Spleen (tissue), 11 donors: Measurements from ENCODE around the gene LARP1. TPM values are rescaled to one million over a fixed set of nuclear protein-coding genes. Genes with fewer than 3 reads are reported as not detected.
"Not testable (repeated sequence)": the region's sequence is repeated elsewhere in the genome, so short reads cannot be mapped to it uniquely, and the experiment has no call there.

ENCODE experiments used
- DNase-seq: peaks from one replicate; pipeline ENCODE4 v3.0.0-alpha.2; 2020
- H3K27ac ChIP-seq, 8 donors: fragments of 200-600 bp; sonication (generic) in 7 of 8; 1 replicate in 4 of 8; 2 replicates in 4 of 8; pipeline versions ENCODE4 v1.5.0 to v1.8.0; 2016 to 2021; ENCODE audit warnings: inconsistent platforms in 4 of 8, mild to moderate bottlenecking in 4 of 8, moderate library complexity in 1 of 8
- H3K27me3 ChIP-seq, 7 donors: fragments of 200-600 bp; sonication (generic) in 6 of 7; replicated peaks in 1 of 7; 1 replicate in 4 of 7; 2 replicates in 3 of 7; pipeline versions ENCODE4 v1.5.0 to v1.8.0; 2016 to 2021; ENCODE audit warnings: inconsistent platforms in 3 of 7, mild to moderate bottlenecking in 1 of 7
- H3K36me3 ChIP-seq, 6 donors: fragments of 200-600 bp; sonication (generic) in 5 of 6; 1 replicate in 4 of 6; 2 replicates in 2 of 6; pipeline versions ENCODE4 v1.5.0 to v1.8.0; 2016 to 2021; ENCODE audit warnings: inconsistent platforms in 2 of 6
- H3K4me1 ChIP-seq, 6 donors: fragments of 200-600 bp; sonication (generic) in 5 of 6; 1 replicate in 3 of 6; 2 replicates in 3 of 6; pipeline versions ENCODE4 v1.5.0 to v1.8.0; 2016 to 2021; ENCODE audit warnings: inconsistent platforms in 3 of 6
- H3K4me3 ChIP-seq, 8 donors: fragments of 200-600 bp; sonication (generic) in 7 of 8; 1 replicate in 4 of 8; 2 replicates in 4 of 8; pipeline versions ENCODE4 v1.5.0 to v1.8.0; 2016 to 2021; ENCODE audit warnings: inconsistent platforms in 4 of 8, mild to moderate bottlenecking in 4 of 8, moderate library complexity in 2 of 8
- H3K9me3 ChIP-seq, 8 donors: fragments of 200-600 bp; sonication (generic) in 7 of 8; 1 replicate in 4 of 8; 2 replicates in 4 of 8; pipeline versions ENCODE4 v1.5.0 to v1.8.0; 2016 to 2021; ENCODE audit warnings: inconsistent platforms in 4 of 8
- CTCF ChIP-seq, 11 experiments: fragments of 200-600 bp in 7 of 11; fragments of 450-650 bp in 4 of 11; sonication (generic) in 4 of 11; IDR thresholded peaks in 8 of 11; conservative IDR thresholded peaks in 3 of 11; 1 replicate in 7 of 11; 2 replicates in 4 of 11; pipeline versions ENCODE4 v1.4.0 to v1.8.0; 2016 to 2021; ENCODE audit warnings: antibody characterized with exemption in 11 of 11, inconsistent platforms in 4 of 11, mild to moderate bottlenecking in 1 of 11
- POLR2A ChIP-seq, 3 donors: fragments of 450-650 bp; IDR thresholded peaks; one replicate each; pipeline ENCODE4 v1.5.1; 2017; ENCODE audit warnings: antibody characterized with exemption in 3 of 3, mild to moderate bottlenecking in 1 of 3
- POLR2AphosphoS5 ChIP-seq, 3 donors: sonication (generic); formaldehyde crosslinking; IDR thresholded peaks; one replicate each; pipeline ENCODE4 v1.5.1; 2017; ENCODE audit warnings: antibody characterized with exemption in 3 of 3
- WGBS, 5 donors: extraction: QIAGEN DNeasy Blood & Tissue Kit in 3 of 5; methylation state at CpG; one replicate each; pipeline versions ENCODE4 v1.1.5 to v1.1.7; 2013 to 2018; 5-methylcytosine and 5-hydroxymethylcytosine counted together
- intact Hi-C: fragments of 100-400 bp; cut with DNase I; formaldehyde crosslinking; loops from one replicate; pipeline ENCODE4 v1.15.0; 2023; ENCODE audit warnings: low total_unique reads
- polyA plus RNA-seq, 3 donors: library from polyadenylated mRNA; stranded (reverse); fragments of 200-250 nt; gene quantifications; one replicate each; pipeline ENCODE4 v1.2.1, GENCODE V29; 2013
- total RNA-seq, 7 donors: library from RNA; depleted of rRNA in 3 of 7; stranded (reverse); fragments of >200 nt in 3 of 7; fragmentation: NEBNext Ultra II Directional in 4 of 7; extraction: Animal tissue kit (Norgen Biotek cat#: 25700) in 4 of 7; gene quantifications; one replicate each; pipeline versions ENCODE4 v1.1.0 to v1.2.1, GENCODE V29; 2016 to 2021
- donor health status: healthy with polysubstance abuse.
- donor health status: DM: no; HTN: no; CAD: no; lungs with moderate emphysema.
- donor health status: DM: no; HTN: no; CAD: no.
- donor health status: Bipolar disorder and iron deficiency.
- donor health status: healthy.
- donor health status: DM: no; HTN: no; CAD: no.
- donor health status: DM: yes; HTN: yes; CAD: no.

Gene LARP1
- total and polyA plus RNA-seq, 10 donors = 13.8 to 168 (median 120) TPM

DNA sequence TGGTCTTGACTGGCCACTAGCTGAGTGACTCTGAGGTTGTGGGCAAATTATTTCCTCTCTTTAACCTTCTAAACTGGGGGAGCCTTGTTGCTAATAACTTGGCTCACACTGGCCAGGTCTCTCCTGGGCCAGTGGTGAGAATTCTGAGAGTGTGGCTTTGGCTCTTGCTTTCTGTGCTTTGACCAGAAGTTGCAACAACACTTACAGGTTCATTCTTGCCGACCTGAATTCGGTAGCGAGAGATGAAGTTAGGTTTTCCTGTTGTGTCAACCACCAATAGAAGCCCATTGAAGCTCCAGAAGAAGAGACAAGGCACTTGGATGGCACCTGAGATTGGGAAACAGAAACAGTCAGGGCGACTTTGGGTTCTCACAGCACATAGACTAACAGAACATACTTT is 75.4 kb downstream of the LARP1 start:
- Histone ChIP-seq H3K9me3 (no peaks in the 10 kb centered on the region), H3K36me3 (peaks cover 0 to 68% (median 10%) of the 10 kb centered on the region in 6 donors), H3K4me1 (peaks cover 0 to 12% (median 0%) of the 10 kb centered on the region in 6 donors), H3K27ac (peak overlapping the region in 1 of 8 donors; percentile 53), H3K27me3 (no peaks in the 10 kb centered on the region), H3K4me3 (no peak overlapping the region)
- DNase-seq = no peak
- WGBS, 5 donors = 76 to 94% (median 89%) methylated on average over 4 of the region's 4 CpGs
- TF ChIP-seq CTCF (IDR thresholded peaks at IDR 0.05 in 8 of 11, conservative IDR thresholded peaks at IDR 0.05 in 3 of 11) = no peak
- no peak for TF ChIP-seq POLR2AphosphoS5 (IDR thresholded peaks at IDR 0.05)
- no peak for TF ChIP-seq POLR2A (IDR thresholded peaks at IDR 0.05)
- intact Hi-C loops = no loop called here

- Histone ChIP-seq H3K9me3 (no peaks in the 10 kb centered on the region), H3K36me3 (peaks cover 0 to 68% (median 10%) of the 10 kb centered on the region in 6 donors), H3K4me1 (peaks cover 0 to 12% (median 0%) of the 10 kb centered on the region in 6 donors), H3K27me3 (no peaks in the 10 kb centered on the region), H3K27ac (no peak overlapping the region), H3K4me3 (no peak overlapping the region)
- no peak for TF ChIP-seq CTCF (IDR thresholded peaks at IDR 0.05 in 8 of 11, conservative IDR thresholded peaks at IDR 0.05 in 3 of 11)
- no peak for TF ChIP-seq POLR2AphosphoS5 (IDR thresholded peaks at IDR 0.05)
- TF ChIP-seq POLR2A (IDR thresholded peaks at IDR 0.05) = no peak
- intact Hi-C loops = no loop called here
- no peak for DNase-seq
- WGBS, 5 donors = 92 to 98% (median 95%) methylated on average over 7 of the region's 7 CpGs
Observed at GRCh38 chr5:154831451-154831850, 76.3 kb downstream of the LARP1 start.

GRCh38 chr5:154832804-154833203 is 77.6 kb downstream of the LARP1 start:
- H3K36me3 ChIP-seq = peaks cover 0 to 59% (median 10%) of the 10 kb centered on the region in 6 donors
- peaks cover 0 to 12% (median 0%) of the 10 kb centered on the region in 6 donors for H3K4me1 ChIP-seq
- H3K4me3 ChIP-seq, intact Hi-C loops, H3K27ac ChIP-seq, DNase-seq, H3K27me3 ChIP-seq, H3K9me3 ChIP-seq: not testable (repeated sequence)
- WGBS, 5 donors = 94 to 100% (median 96%) methylated on average over 3 of the region's 3 CpGs

DNA sequence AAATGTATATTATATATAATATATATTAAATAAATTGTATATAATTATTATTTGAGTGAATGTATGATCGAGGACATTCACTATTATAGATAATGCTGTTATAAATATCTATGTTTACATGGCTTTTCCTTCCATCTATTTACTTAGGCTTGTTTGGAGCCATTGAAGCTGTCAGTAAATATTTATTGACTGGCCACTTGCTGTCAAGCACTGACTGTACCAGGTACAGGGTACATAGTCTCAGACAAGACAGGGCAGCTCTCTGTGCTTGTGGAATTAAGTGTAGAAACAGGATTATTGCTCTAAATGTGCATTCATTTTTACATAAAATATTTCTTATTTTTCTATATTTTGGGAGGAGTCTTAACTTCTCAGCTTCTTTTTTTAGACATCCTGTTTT is 78.9 kb downstream of the LARP1 start:
- WGBS, 5 donors = 86 to 98% (median 90%) methylated on average over 1 of the region's 1 CpG
- intact Hi-C loops = no loop called here
- Histone ChIP-seq H3K36me3 (peaks cover 0 to 47% (median 10%) of the 10 kb centered on the region in 6 donors), H3K4me3 (no peak overlapping the region), H3K27me3 (no peaks in the 10 kb centered on the region), H3K27ac (no peak overlapping the region), H3K9me3 (no peaks in the 10 kb centered on the region), H3K4me1 (peaks cover 0 to 11% (median 0%) of the 10 kb centered on the region in 6 donors)
- DNase-seq = no peak
- TF ChIP-seq POLR2A (IDR thresholded peaks at IDR 0.05) = no peak
- TF ChIP-seq POLR2AphosphoS5 (IDR thresholded peaks at IDR 0.05) = no peak
- TF ChIP-seq CTCF (IDR thresholded peaks at IDR 0.05 in 8 of 11, conservative IDR thresholded peaks at IDR 0.05 in 3 of 11) = no peak

DNA sequence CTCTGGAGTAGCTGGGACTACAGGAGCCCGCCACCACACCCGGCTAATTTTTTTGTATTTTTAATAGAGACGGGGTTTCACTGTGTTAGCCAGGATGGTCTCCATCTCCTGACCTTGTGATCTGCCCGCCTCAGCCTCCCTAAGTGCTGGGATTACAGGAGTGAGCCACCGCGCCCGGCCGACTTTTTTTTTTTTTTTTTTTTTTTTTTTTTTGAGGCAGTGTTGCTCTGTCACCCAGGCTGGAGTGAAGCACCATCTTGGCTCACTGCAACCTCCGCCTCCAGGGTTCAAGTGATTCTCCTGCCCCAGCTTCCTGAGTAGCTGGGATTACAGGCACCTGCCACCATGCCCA is 80.5 kb downstream of the LARP1 start:
- DNase-seq, H3K27me3 ChIP-seq, H3K4me3 ChIP-seq, intact Hi-C loops, H3K27ac ChIP-seq, H3K9me3 ChIP-seq, H3K4me1 ChIP-seq: not testable (repeated sequence)
- peaks cover 0 to 31% (median 3%) of the 10 kb centered on the region in 6 donors for H3K36me3 ChIP-seq
- WGBS, 5 donors = 89 to 97% (median 93%) methylated on average over 9 of the region's 9 CpGs
